Body of pancreas (tissue), 4 donors: ENCODE results near the gene DMRTC2. TPM values are rescaled to one million over a fixed set of nuclear protein-coding genes. Genes with fewer than 3 reads are reported as not detected.

Experiments
- ATAC-seq: fragments of 150-250 bp; one replicate; pipeline ENCODE4 v1.9.1; 2016
- DNase-seq, 4 donors: peaks; one replicate each; pipeline ENCODE4 v3.0.0-alpha.2; 2019
- H3K27ac ChIP-seq, 4 donors: fragments of 200-600 bp; sonication (generic); 1 replicate in 3 of 4; 2 replicates in 1 of 4; pipeline versions ENCODE4 v1.5.1 to v1.6.1; 2016 to 2019; ENCODE audit warnings: mild to moderate bottlenecking in 1 of 4, mixed read lengths in 1 of 4, moderate library complexity in 1 of 4
- H3K27me3 ChIP-seq, 2 donors: fragments of 200-600 bp; sonication (generic); one replicate each; pipeline ENCODE4 v1.6.0; 2016; ENCODE audit warnings: mild to moderate bottlenecking in 1 of 2
- H3K36me3 ChIP-seq, 2 donors: fragments of 200-600 bp; sonication (generic); replicated peaks in 1 of 2; 2 replicates each; pipeline ENCODE4 v1.5.1; 2016; ENCODE audit warnings: low read depth in 2 of 2; ENCODE audit not compliant: insufficient read depth in 1 of 2
- H3K4me1 ChIP-seq: fragments of 200-600 bp; sonication (generic); one replicate; pipeline ENCODE4 v1.6.0; 2016
- H3K4me3 ChIP-seq, 2 donors: fragments of 200-600 bp; sonication (generic); 1 replicate in 1 of 2; 2 replicates in 1 of 2; pipeline ENCODE4 v1.5.1; 2016 to 2019
- H3K9me3 ChIP-seq, 3 donors: fragments of 200-600 bp; sonication (generic); 1 replicate in 2 of 3; 2 replicates in 1 of 3; pipeline ENCODE4 v1.5.1; 2016
- CTCF ChIP-seq, 7 experiments: fragments of 450-650 bp in 4 of 7; fragments of 200-600 bp in 3 of 7; sonication (generic) in 3 of 7; IDR thresholded peaks; one replicate each; pipeline ENCODE4 v1.5.1; 2016 to 2019; ENCODE audit warnings: antibody characterized with exemption in 7 of 7
- POLR2A ChIP-seq, 3 donors: fragments of 450-650 bp; IDR thresholded peaks; one replicate each; pipeline ENCODE4 v1.6.1; 2016; ENCODE audit warnings: antibody characterized with exemption in 3 of 3, mild to moderate bottlenecking in 2 of 3
- WGBS, 2 donors: methylation state at CpG; one replicate each; pipeline ENCODE4 v1.1.5; 2017; 5-methylcytosine and 5-hydroxymethylcytosine counted together
- intact Hi-C: fragments of 100-400 bp; cut with DNase I; formaldehyde crosslinking; loops from one replicate; pipeline ENCODE4 v1.15.1; 2023
- microRNA-seq, 2 donors: library from miRNA; unstranded; fragments of <30 nt; microRNA quantifications; one replicate each; pipeline ENCODE4, GENCODE V29; 2016; ENCODE audit warnings: borderline number of aligned reads in 2 of 2, borderline replicate concordance in 2 of 2
- small RNA-seq: library from RNA; depleted of rRNA; stranded (forward); fragments of <200 nt; gene quantifications from one replicate; pipeline ENCODE3, GENCODE V24; 2016
- total RNA-seq, 2 donors: library from RNA; depleted of rRNA; stranded (reverse); fragments of >200 nt; gene quantifications; one replicate each; pipeline ENCODE4 v1.1.0, GENCODE V29; 2016

The DMRTC2 gene
- total RNA-seq, 2 donors from 2014 or later = not detected

- Histone ChIP-seq H3K9me3 (no peaks in the 10 kb centered on the region), H3K27me3 (no peaks in the 10 kb centered on the region), H3K27ac (no peak overlapping the region), H3K36me3 (peaks cover 5 to 40% of the 10 kb centered on the region in 2 donors), H3K4me3 (no peak overlapping the region), H3K4me1 (no peaks in the 10 kb centered on the region)
- TF ChIP-seq CTCF (IDR thresholded peaks at IDR 0.05) (no peak), POLR2A (IDR thresholded peaks at IDR 0.05) (no peak)
- DNase-seq = no peak
- 100% methylated on average over 3 of the region's 3 CpGs; no CpG with 5 or more reads in 1 of the 2 donors for whole genome bisulfite sequencing, 2 donors
- no peak for ATAC-seq
- intact Hi-C loops = no loop called here
These were observed 52.3 kb downstream of the DMRTC2 start for GRCh38 chr19:41897181-41897580.

DNA sequence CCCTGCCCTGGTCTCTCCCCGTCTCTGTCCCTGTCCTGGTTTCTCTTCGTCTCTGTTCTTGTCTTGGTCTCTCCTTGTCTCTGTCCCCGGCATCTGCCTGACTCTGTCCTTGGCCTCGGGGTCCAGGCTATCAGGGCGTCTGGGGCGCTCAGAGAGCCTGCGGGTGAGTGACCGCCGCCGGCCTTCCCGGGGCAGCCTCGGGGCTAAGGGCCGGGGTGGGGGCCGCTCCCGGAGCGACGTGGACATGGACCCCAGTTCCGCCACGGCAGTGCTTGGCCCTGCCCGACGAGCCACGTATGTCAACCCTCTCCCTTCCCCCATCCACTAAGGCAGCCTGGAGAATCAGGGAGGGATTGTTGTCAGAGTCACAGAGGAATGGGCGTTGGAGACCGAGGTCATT lies 53.0 kb downstream of the DMRTC2 start:
- Histone ChIP-seq H3K9me3 (no peaks in the 10 kb centered on the region), H3K4me1 (no peaks in the 10 kb centered on the region), H3K27me3 (no peaks in the 10 kb centered on the region), H3K4me3 (no peak overlapping the region), H3K27ac (no peak overlapping the region), H3K36me3 (peaks cover 5 to 46% of the 10 kb centered on the region in 2 donors)
- no peak for TF ChIP-seq POLR2A (IDR thresholded peaks at IDR 0.05)
- no peak for TF ChIP-seq CTCF (IDR thresholded peaks at IDR 0.05)
- DNase-seq = no peak
- no peak for ATAC-seq
- intact Hi-C loops = no loop called here
- WGBS, 2 donors = 81 to 86% methylated on average over 19 to 24 of the region's 24 CpGs

DNA sequence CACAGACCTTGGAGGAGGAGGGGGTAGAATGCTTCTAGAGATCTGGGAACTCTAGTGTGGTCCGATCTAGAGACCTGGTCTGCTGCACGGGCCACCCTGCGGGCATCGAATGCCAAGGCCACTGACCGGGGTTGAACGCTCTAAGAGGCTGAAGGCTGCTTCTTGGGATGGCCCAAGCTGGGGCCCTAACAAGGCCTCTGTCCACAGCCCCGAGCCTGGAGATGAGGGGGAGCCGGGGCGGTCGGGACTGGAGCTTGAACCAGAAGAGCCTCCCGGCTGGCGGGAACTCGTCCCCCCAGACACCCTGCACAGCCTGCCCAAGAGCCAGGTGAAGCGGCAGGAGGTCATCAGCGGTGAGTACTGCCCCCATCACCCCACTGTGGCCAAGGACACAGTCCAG lies 53.4 kb downstream of the DMRTC2 start:
- Histone ChIP-seq H3K4me1 (no peaks in the 10 kb centered on the region), H3K4me3 (no peak overlapping the region), H3K9me3 (no peaks in the 10 kb centered on the region), H3K27me3 (no peaks in the 10 kb centered on the region), H3K27ac (no peak overlapping the region), H3K36me3 (peaks cover 5 to 50% of the 10 kb centered on the region in 2 donors)
- WGBS, 2 donors = 90 to 94% methylated on average over 6 to 15 of the region's 15 CpGs
- TF ChIP-seq POLR2A (IDR thresholded peaks at IDR 0.05) = no peak
- TF ChIP-seq CTCF (IDR thresholded peaks at IDR 0.05) = no peak
- DNase-seq (no peak), ATAC-seq (no peak)
- intact Hi-C loops = no loop called here

Small RNAs within 50 kb of the gene (microRNA-seq; reads per million reads assigned to microRNA genes)
- gene MIR6797 = 0 reads per million in 2 donors

Small RNAs within 50 kb of the gene (small RNA-seq; reads per million reads assigned to genes)
- gene MIR6797 = not detected

Other genes with a start within 250 kb of the DMRTC2 start
- gene CEACAM4, start 218.0 kb upstream of the DMRTC2 start, total RNA-seq = 1 to 10 TPM in 1 of 2 donors, not detected in 1; 1.8 TPM
- under 1 TPM; 0.52 to 0.99 TPM for gene CEACAM7, start 156.8 kb upstream of the DMRTC2 start, total RNA-seq
- gene CEACAM5, start 136.4 kb upstream of the DMRTC2 start, total RNA-seq = 1 to 10 TPM in 1 of 2 donors, not detected in 1; 4.9 TPM
- 10 to 100 TPM in 1 of 2 donors, 1 to 10 TPM in 1; 3.0 to 27.0 TPM for gene CEACAM6, start 89.5 kb upstream of the DMRTC2 start, total RNA-seq
- not detected for gene CEACAM3, start 48.5 kb upstream of the DMRTC2 start, total RNA-seq
- not detected for gene LYPD4, start 359 bp upstream of the DMRTC2 start, total RNA-seq
- gene RPS19, start 15.2 kb downstream of the DMRTC2 start, total RNA-seq = 100 to 1,000 TPM; 454 to 832 TPM
- not detected for gene CD79A, start 32.2 kb downstream of the DMRTC2 start, total RNA-seq
- gene ARHGEF1, start 38.1 kb downstream of the DMRTC2 start, total RNA-seq = 100 to 1,000 TPM in 1 of 2 donors, 10 to 100 TPM in 1; 43.8 to 104 TPM
- gene ERFL, start 83.4 kb downstream of the DMRTC2 start, total RNA-seq = not detected
- 10 to 100 TPM; 87.3 to 88.5 TPM for gene RABAC1, start 114.3 kb downstream of the DMRTC2 start, total RNA-seq
- under 1 TPM in 1 of 2 donors, not detected in 1; 0.26 TPM for gene ATP1A3, start 149.2 kb downstream of the DMRTC2 start, total RNA-seq
- gene GRIK5, start 225.2 kb downstream of the DMRTC2 start, total RNA-seq = 1 to 10 TPM; 2.1 to 5.9 TPM
- 10 to 100 TPM in 1 of 2 donors, 1 to 10 TPM in 1; 8.6 to 14.2 TPM for gene ZNF574, start 231.1 kb downstream of the DMRTC2 start, total RNA-seq